ENCODE results near the gene LAPTM5.

DNA sequence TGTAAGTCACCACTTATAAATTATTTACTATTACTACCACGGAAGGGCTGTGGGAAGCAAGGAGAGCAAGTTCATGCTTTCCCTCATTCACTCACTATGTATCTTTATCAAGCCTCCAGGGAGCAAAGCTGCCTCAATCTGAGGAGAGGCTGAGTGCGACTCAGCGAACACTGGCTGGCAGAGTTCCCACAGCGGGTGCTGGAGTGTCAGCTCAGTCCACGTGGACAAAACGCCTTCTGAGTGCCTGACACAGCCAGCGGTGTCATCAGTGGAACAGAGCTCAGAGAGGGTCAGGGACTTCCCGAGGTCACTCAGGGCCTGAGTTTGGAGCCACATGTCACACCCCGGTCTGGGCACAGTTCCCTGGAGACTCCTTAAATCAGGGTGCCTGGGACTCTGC is 51.0 kb downstream of the LAPTM5 start:
- TF ChIP-seq, protein P1, sequence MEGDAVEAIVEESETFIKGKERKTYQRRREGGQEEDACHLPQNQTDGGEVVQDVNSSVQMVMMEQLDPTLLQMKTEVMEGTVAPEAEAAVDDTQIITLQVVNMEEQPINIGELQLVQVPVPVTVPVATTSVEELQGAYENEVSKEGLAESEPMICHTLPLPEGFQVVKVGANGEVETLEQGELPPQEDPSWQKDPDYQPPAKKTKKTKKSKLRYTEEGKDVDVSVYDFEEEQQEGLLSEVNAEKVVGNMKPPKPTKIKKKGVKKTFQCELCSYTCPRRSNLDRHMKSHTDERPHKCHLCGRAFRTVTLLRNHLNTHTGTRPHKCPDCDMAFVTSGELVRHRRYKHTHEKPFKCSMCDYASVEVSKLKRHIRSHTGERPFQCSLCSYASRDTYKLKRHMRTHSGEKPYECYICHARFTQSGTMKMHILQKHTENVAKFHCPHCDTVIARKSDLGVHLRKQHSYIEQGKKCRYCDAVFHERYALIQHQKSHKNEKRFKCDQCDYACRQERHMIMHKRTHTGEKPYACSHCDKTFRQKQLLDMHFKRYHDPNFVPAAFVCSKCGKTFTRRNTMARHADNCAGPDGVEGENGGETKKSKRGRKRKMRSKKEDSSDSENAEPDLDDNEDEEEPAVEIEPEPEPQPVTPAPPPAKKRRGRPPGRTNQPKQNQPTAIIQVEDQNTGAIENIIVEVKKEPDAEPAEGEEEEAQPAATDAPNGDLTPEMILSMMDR (IDR thresholded peaks at IDR 0.05), result no peak
- no peak for TF ChIP-seq POLR2A (IDR thresholded peaks at IDR 0.05)
